Stimulated activated CD4-positive, alpha-beta T cell treated with anti-CD3 and anti-CD28 coated beads, Interleukin-1b, Interleukin-23, amount 100 ng/mL, for 1 hour (primary cell): ENCODE measurements around the gene SCN1B.

ENCODE experiments used
- DNase-seq, 2 donors: peaks; one replicate each; pipeline ENCODE4 v3.0.0-alpha.2; 2020; ENCODE audit warnings: low read depth in 2 of 2

The SCN1B gene

GRCh38 chr19:35074426-35075201 lies 44.3 kb downstream of the SCN1B start:
- DNase-seq, result no peak

GRCh38 chr19:35075202-35076025 lies 45.1 kb downstream of the SCN1B start:
- DNase-seq, result no peak

GRCh38 chr19:35076026-35076370 lies 45.7 kb downstream of the SCN1B start:
- DNase-seq, result no peak

GRCh38 chr19:35076657-35077056 lies 46.4 kb downstream of the SCN1B start:
- DNase-seq, result no peak

- no peak for DNase-seq
Measured at GRCh38 chr19:35077411-35078223, 47.3 kb downstream of the SCN1B start.

- no peak for DNase-seq
Measured at GRCh38 chr19:35079826-35080225, 49.6 kb downstream of the SCN1B start.

- DNase-seq, result no peak
Measured at GRCh38 chr19:35080613-35081170, 50.4 kb downstream of the SCN1B start.

- DNase-seq, result no peak
Measured at GRCh38 chr19:35081201-35081600, 50.9 kb downstream of the SCN1B start.

DNA sequence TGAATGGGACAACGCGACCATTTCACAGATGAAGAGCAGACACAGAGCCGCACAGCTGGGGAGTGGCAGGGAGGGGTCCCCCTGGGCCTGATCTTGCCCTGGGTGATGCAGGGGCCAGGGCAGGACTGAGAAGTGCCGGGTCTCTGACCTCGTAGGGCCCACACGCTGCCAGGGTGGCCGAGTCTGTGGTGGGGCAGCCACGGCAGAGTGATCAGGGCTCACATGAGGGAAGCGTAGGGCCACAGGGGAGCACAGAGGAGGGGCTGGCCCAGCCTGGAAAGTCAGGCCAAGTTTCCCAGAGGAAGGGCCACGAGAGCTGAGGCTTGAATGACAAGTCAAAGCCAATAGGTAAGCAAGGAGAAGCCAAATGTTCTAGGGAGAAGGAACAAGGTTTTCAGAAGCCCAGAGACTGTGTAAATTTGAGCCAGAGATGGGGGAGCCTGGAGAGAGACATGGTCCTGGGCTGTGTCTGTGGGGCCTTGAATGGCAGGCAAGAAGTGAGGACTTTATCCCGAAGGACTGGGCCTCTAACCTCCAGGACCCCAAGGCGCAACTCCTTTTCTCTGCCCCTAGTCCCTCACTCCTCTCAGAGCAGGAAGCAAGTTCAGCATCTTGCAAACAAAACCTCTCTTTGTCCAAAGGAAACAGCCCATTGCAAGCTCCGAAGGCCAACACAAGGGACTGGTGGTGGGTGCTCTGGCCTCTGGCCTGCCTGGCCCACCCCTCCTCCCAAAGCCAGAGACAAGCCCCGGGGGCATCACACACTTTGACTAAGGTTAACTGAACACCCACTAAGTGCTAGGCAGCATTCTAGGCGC lies 53.6 kb downstream of the SCN1B start:
- DNase-seq, result no peak

DNA sequence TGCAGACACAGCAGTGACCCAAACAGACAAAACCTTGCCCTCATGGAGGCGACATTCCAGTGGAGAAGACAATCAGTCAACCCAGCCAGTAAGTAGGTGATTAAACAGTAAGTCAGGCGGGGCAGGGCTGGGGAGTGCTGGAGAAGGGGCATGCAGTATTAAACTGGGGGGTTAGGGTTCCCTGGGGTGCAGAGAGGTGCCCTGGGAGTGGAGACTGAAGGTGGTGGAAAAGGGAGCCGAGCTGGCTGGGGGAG lies 54.2 kb downstream of the SCN1B start:
- no peak for DNase-seq

DNA sequence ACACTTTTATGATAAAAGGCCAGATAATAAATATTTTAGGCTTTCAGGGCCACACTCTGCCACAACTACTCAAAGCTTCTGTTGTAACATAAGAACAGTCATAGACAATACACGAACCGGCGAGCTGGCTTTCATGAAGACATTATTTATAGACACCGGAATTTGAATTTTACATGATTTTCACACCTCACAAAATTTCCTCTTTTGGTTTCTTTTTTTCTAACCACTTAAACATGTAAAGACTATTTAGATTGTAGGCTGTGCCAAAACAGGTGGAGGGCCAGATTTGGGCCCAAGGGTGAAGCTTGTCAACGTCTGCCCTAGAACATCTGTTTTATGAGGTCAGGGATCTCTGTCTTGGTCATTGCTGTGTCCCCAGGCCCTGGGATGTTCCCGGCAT lies 55.7 kb downstream of the SCN1B start:
- DNase-seq, result no peak

GRCh38 chr19:35086455-35086854 lies 56.2 kb downstream of the SCN1B start:
- DNase-seq, result no peak

GRCh38 chr19:35087393-35087792 lies 57.1 kb downstream of the SCN1B start:
- no peak for DNase-seq

DNA sequence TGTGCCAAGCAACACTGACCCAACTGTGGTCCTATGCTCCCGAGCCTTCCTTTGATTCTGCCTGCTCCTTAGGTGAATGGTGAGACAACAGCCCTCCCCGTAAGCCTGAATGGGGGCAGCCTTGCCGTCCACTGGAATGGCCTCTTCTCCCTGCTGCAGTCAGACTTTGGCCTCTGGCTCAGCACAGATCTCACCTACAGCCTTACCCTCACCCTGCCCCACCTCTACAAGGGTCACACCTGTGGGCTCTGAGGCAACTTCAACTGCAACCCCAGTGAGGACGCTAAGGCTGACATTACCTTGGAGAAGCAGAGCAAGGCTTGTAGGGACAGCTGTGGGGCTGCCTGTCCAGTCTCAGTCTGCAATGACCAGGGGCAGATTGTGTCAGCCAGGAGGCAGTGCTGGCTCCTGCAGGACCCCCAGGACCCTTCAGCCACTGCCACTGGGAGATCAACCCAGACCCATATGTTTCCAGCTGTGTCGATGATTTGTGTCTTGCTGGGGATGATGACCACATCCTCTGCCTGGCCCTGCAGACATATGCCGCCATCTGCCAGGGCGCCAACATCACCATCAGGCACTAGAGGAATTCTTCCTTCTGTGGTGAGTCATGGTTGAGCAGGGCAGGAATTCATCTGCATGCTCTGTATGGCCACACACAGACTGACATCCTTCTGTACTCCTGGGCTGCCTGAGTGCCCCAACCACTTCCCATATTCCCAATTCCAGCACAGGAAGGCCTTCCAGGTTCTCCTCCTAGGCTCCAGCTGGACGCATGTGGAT lies 58.1 kb downstream of the SCN1B start:
- no peak for DNase-seq

DNA sequence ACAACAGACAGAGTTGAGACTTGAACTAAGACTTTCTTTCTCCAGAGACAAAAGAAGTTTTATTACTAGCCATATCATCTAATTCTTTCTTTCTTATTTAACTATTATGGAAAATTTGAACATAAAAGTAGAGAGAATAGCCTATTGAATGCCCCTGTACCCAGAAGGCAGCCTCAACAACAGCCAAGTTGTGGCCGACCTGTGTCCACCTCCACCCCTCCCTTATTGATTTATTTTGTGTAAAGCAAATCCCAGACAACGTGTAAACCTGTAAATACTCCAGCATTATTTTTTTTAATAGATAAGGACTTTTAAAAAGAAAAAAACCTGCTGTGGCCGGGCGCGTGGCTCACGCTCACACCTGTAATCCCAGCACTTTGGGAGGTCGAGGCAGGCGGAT lies 59.3 kb downstream of the SCN1B start:
- no peak for DNase-seq
